GM12878 (cell line): ENCODE data around the gene RNF166. TPM values are rescaled to one million over a fixed set of nuclear protein-coding genes. Genes with fewer than 3 reads are reported as not detected.

ENCODE experiments used
- BHLHE40 ChIP-seq, 2 experiments: fragments of 450-650 bp in 1 of 2; IDR thresholded peaks; 2 replicates each; pipeline ENCODE4 v1.6.1; 2011 to 2017; ENCODE audit warnings: low read depth in 2 of 2, borderline replicate concordance in 1 of 2, improper control_type of control experiment in 1 of 2, low read length in 1 of 2, mild to moderate bottlenecking in 1 of 2
- CHD1 ChIP-seq: IDR thresholded peaks from 2 replicates; pipeline ENCODE4 v1.6.1; 2012; ENCODE audit warnings: low read depth, low read length, improper control_type of control experiment
- EP300 ChIP-seq, 2 experiments: fragments of 150-350 bp in 1 of 2; IDR thresholded peaks; 2 replicates each; pipeline ENCODE4 v1.6.1; 2011 to 2012; ENCODE audit warnings: low read depth in 2 of 2, low read length in 2 of 2, borderline replicate concordance in 1 of 2, improper control_type of control experiment in 1 of 2, inconsistent platforms in 1 of 2; ENCODE audit not compliant: control insufficient read depth in 1 of 2
- FOXK2 ChIP-seq: fragments of 450-650 bp; IDR thresholded peaks from 2 replicates; pipeline ENCODE4 v1.6.1; 2017; ENCODE audit warnings: mild to moderate bottlenecking, moderate library complexity
- HCFC1 ChIP-seq: fragments of 150-350 bp; IDR thresholded peaks from 2 replicates; pipeline ENCODE4 v1.6.1; 2014; ENCODE audit warnings: low read length
- HDAC6 ChIP-seq: fragments of 200-600 bp; sonication (generic); IDR thresholded peaks from one replicate; pipeline ENCODE4 v1.8.0; 2017; ENCODE audit warnings: antibody characterized with exemption; ENCODE audit not compliant: unreplicated experiment
- JUNB ChIP-seq: IDR thresholded peaks from 2 replicates; pipeline ENCODE4 v1.6.1; 2016; ENCODE audit warnings: antibody characterized with exemption, mild to moderate bottlenecking
- MYC ChIP-seq: IDR thresholded peaks from 2 replicates; pipeline ENCODE4 v1.6.1; 2011; ENCODE audit warnings: mild to moderate bottlenecking, low read length, moderate library complexity, inconsistent platforms; ENCODE audit not compliant: insufficient read depth, insufficient replicate concordance, insufficient read length, severe bottlenecking
- NBN ChIP-seq: fragments of 450-650 bp; IDR thresholded peaks from 2 replicates; pipeline ENCODE4 v1.6.1; 2016
- PAX8 ChIP-seq: fragments of 450-650 bp; IDR thresholded peaks from 2 replicates; pipeline ENCODE4 v1.6.1; 2017; ENCODE audit warnings: mild to moderate bottlenecking, moderate library complexity
- RAD51 ChIP-seq: fragments of 450-650 bp; IDR thresholded peaks from 2 replicates; pipeline ENCODE4 v1.6.1; 2016; ENCODE audit warnings: moderate library complexity, mild to moderate bottlenecking, inconsistent platforms
- RB1 ChIP-seq: fragments of 450-650 bp; formaldehyde crosslinking; IDR thresholded peaks from 2 replicates; pipeline ENCODE4 v1.6.1; 2017; ENCODE audit warnings: mild to moderate bottlenecking, borderline replicate concordance
- SIN3A ChIP-seq: IDR thresholded peaks from 2 replicates; pipeline ENCODE4 v1.6.1; 2012; ENCODE audit warnings: low read depth, low read length, improper control_type of control experiment
- SIX5 ChIP-seq: IDR thresholded peaks from 2 replicates; pipeline ENCODE4 v1.6.1; 2011; ENCODE audit warnings: mild to moderate bottlenecking, low read depth, low read length, moderate library complexity; ENCODE audit not compliant: severe bottlenecking
- SMAD5 ChIP-seq: IDR thresholded peaks from 2 replicates; pipeline ENCODE4 v1.6.1; 2016; ENCODE audit warnings: antibody characterized with exemption, low read depth
- SMARCA5 ChIP-seq: fragments of 450-650 bp; IDR thresholded peaks from 2 replicates; pipeline ENCODE4 v1.6.1; 2017; ENCODE audit warnings: mild to moderate bottlenecking
- SMC3 ChIP-seq: IDR thresholded peaks from 2 replicates; pipeline ENCODE4 v1.6.1; 2011; ENCODE audit warnings: low read length, improper control_type of control experiment, borderline replicate concordance
- STAT1 ChIP-seq: fragments of 450-650 bp; conservative IDR thresholded peaks from 2 replicates; pipeline ENCODE4 v1.6.1; 2014; ENCODE audit warnings: antibody characterized with exemption, mild to moderate bottlenecking
- ZBED1 ChIP-seq: IDR thresholded peaks from 2 replicates; pipeline ENCODE4 v1.6.1; 2016; ENCODE audit warnings: borderline replicate concordance
- polyA plus RNA-seq, 11 experiments: library from polyadenylated mRNA; depleted of rRNA in 4 of 11; unstranded in 6 of 11; stranded (reverse) in 5 of 11; fragments of >200 nt; fragmentation: Nextera tagmentation in 4 of 11; fragmentation: Illumina TruSeq in 1 of 11; extraction: Ambion mirVana in 4 of 11; extraction: Trizol in 1 of 11; gene quantifications; 1 replicate in 1 of 11; 2 replicates in 10 of 11; pipeline versions ENCODE4 v1.2.1 to v1.2.3, GENCODE V29; 2011 to 2016; ENCODE audit warnings: inconsistent platforms in 2 of 11, missing spikeins in 2 of 11, low read depth in 1 of 11
- total RNA-seq, 4 experiments: library from RNA; depleted of rRNA in 3 of 4; stranded (reverse); fragments of >200 nt in 3 of 4; fragmentation: Illumina TruSeq in 1 of 4; extraction: Trizol in 1 of 4; gene quantifications; 2 replicates each; pipeline versions ENCODE4 v1.2.1 to v1.2.3, GENCODE V29; 2013 to 2021
- TF ChIP-seq, protein P1 (sequence below): fragments of 450-650 bp; formaldehyde crosslinking; IDR thresholded peaks from 2 replicates; pipeline ENCODE4 v1.4.0; 2022; ENCODE audit warnings: mild to moderate bottlenecking, moderate library complexity
- TF ChIP-seq, protein P2 (sequence below): fragments of 150-350 bp; IDR thresholded peaks from 2 replicates; pipeline ENCODE4 v1.6.1; 2016; ENCODE audit warnings: low read depth, low read length
- TF ChIP-seq, protein P3 (sequence below): fragments of 450-650 bp; IDR thresholded peaks from 2 replicates; pipeline ENCODE4 v1.6.1; 2017; ENCODE audit warnings: mild to moderate bottlenecking

Gene RNF166
- total and polyA plus RNA-seq, 10 of the 15 experiments (the other 5 are each of a cell fraction or from before 2014, with no cell fraction given), result 0.48 to 32.8 (median 12.1) TPM

DNA sequence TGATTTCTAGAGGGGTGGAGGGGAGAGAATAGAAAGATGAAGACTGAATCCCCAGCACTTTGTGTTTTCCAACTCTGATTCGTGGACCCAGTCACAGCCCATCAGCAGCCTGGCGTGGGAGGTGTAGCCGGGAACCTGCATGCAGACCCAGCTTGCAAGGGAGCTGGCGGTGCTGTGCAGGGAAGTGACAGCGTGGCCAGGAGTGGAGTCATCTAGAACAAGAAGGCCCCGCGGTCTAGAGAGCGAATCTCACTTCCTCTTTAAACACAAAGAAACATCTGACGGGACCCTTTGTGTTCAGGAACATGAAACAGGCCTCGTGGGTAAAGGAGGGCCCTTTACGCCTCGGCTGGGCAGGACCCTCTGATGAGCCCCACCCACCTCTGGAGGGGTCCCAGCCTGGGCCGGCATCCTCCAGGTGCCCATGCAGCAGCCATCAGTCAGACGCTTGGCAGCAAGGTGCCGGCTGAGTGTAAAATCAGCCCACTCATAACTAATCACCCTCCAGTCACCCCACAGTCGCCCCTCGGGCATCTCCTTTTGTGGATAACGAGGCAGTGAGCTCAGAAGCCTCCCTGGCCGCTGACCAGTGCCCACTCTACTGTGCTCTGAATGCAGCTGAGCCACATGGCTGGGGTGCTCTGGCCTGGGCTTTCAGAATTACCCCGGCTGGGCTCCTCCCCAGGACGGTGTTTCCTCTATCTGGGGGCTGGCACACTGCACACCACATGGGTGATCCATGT lies 24.3 kb downstream of the RNF166 start (continued):
- TF ChIP-seq, protein P1, sequence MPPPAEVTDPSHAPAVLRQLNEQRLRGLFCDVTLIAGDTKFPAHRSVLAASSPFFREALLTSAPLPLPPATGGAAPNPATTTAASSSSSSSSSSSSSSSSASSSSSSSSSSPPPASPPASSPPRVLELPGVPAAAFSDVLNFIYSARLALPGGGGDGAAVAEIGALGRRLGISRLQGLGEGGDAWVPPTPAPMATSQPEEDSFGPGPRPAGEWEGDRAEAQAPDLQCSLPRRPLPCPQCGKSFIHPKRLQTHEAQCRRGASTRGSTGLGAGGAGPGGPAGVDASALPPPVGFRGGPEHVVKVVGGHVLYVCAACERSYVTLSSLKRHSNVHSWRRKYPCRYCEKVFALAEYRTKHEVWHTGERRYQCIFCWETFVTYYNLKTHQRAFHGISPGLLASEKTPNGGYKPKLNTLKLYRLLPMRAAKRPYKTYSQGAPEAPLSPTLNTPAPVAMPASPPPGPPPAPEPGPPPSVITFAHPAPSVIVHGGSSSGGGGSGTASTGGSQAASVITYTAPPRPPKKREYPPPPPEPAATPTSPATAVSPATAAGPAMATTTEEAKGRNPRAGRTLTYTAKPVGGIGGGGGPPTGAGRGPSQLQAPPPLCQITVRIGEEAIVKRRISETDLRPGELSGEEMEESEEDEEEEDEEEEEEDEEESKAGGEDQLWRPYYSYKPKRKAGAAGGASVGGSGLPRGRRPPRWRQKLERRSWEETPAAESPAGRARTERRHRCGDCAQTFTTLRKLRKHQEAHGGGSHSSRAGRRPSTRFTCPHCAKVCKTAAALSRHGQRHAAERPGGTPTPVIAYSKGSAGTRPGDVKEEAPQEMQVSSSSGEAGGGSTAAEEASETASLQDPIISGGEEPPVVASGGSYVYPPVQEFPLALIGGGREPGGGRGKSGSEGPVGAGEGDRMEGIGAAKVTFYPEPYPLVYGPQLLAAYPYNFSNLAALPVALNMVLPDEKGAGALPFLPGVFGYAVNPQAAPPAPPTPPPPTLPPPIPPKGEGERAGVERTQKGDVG, result no peak
- TF ChIP-seq NBN (peak; percentile 87; the same call in 1 of the 2 replicates), SIN3A (peak; percentile 93), JUNB (peak; percentile 2; the same call in 1 of the 2 replicates), SMAD5 (no peak), RAD51 (0 out of 2 replicates have a peak, but pooled peaks have one; percentile 28), STAT1 (no peak), HDAC6 (no peak), PAX8 (no peak), HCFC1 (peak; percentile 45), ZBED1 (no peak; the same call in 1 of the 2 replicates), MYC (no peak), SIX5 (no peak), CHD1 (no peak), RB1 (no peak), FOXK2 (peak; percentile 62), SMARCA5 (no peak; the same call in 1 of the 2 replicates), EP300 (IDR thresholded peaks at IDR 0.05; ENCODE audit: borderline replicate concordance in 1 of 2, control insufficient read depth in 1 of 2, low read depth in 2 of 2, low read length in 2 of 2) (peak; percentile 89 to 95; a peak in 3 of 4 replicates), SMC3 (no peak), BHLHE40 (IDR thresholded peaks at IDR 0.05; ENCODE audit: borderline replicate concordance in 1 of 2, low read depth in 2 of 2, low read length in 1 of 2) (peak; percentile 65 to 67; a peak in 3 of 4 replicates)
- TF ChIP-seq, protein P2, sequence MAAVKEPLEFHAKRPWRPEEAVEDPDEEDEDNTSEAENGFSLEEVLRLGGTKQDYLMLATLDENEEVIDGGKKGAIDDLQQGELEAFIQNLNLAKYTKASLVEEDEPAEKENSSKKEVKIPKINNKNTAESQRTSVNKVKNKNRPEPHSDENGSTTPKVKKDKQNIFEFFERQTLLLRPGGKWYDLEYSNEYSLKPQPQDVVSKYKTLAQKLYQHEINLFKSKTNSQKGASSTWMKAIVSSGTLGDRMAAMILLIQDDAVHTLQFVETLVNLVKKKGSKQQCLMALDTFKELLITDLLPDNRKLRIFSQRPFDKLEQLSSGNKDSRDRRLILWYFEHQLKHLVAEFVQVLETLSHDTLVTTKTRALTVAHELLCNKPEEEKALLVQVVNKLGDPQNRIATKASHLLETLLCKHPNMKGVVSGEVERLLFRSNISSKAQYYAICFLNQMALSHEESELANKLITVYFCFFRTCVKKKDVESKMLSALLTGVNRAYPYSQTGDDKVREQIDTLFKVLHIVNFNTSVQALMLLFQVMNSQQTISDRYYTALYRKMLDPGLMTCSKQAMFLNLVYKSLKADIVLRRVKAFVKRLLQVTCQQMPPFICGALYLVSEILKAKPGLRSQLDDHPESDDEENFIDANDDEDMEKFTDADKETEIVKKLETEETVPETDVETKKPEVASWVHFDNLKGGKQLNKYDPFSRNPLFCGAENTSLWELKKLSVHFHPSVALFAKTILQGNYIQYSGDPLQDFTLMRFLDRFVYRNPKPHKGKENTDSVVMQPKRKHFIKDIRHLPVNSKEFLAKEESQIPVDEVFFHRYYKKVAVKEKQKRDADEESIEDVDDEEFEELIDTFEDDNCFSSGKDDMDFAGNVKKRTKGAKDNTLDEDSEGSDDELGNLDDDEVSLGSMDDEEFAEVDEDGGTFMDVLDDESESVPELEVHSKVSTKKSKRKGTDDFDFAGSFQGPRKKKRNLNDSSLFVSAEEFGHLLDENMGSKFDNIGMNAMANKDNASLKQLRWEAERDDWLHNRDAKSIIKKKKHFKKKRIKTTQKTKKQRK, result no peak
- TF ChIP-seq, protein P3, sequence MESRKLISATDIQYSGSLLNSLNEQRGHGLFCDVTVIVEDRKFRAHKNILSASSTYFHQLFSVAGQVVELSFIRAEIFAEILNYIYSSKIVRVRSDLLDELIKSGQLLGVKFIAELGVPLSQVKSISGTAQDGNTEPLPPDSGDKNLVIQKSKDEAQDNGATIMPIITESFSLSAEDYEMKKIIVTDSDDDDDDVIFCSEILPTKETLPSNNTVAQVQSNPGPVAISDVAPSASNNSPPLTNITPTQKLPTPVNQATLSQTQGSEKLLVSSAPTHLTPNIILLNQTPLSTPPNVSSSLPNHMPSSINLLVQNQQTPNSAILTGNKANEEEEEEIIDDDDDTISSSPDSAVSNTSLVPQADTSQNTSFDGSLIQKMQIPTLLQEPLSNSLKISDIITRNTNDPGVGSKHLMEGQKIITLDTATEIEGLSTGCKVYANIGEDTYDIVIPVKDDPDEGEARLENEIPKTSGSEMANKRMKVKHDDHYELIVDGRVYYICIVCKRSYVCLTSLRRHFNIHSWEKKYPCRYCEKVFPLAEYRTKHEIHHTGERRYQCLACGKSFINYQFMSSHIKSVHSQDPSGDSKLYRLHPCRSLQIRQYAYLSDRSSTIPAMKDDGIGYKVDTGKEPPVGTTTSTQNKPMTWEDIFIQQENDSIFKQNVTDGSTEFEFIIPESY, result no peak
